HG03135 (cell line): ENCODE results near the gene KCNK13.

Experiments used
- ATAC-seq: cut with Tn5 transposase; IDR thresholded peaks from one replicate; pipeline ENCODE4 v1.9.1; 2021; ENCODE audit warnings: mild to moderate bottlenecking, moderate library complexity; ENCODE audit not compliant: unreplicated experiment

Gene KCNK13

DNA sequence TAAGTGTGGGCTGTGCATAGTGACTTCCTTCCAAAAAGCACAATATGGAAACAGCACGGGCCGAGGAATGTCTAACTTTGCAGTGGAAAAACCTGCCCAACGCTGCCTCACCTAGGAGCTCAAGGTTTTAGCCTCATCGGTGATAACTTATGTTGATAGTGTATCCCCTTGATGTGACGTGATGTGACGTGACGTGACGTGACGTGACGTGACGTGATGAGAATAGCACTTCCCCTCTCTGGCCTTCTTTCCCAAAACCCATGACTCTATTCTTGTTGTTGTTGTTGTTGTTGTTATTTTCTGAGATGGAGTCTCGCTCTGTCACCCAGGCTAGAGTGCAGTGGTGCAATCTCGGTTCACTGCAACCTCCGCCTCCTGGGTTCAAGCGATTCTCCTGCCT is 64.5 kb downstream of the KCNK13 start:
- ATAC-seq, result no peak

- no peak for ATAC-seq
These were observed 71.2 kb downstream of the KCNK13 start for GRCh38 chr14:90132821-90133570.

DNA sequence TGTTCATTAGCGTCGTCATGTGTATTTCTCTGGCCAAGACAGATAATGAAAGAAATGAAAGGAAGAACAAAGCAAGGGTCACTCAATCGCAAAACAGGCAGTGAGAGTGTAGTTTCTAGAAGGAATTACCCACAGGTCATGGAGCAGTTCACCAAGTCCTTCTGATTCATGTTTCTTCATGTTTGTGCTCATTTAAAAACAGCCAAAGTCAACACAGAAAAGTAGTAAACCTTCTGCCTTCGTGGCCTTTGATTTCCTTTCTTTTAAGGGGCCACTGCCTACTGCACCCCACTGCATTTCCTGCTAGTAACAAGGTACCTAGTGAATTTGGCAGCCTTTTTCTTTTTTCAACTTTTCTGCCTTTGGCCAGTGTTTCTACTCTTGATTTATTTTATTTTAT is 75.1 kb downstream of the KCNK13 start:
- no peak for ATAC-seq

DNA sequence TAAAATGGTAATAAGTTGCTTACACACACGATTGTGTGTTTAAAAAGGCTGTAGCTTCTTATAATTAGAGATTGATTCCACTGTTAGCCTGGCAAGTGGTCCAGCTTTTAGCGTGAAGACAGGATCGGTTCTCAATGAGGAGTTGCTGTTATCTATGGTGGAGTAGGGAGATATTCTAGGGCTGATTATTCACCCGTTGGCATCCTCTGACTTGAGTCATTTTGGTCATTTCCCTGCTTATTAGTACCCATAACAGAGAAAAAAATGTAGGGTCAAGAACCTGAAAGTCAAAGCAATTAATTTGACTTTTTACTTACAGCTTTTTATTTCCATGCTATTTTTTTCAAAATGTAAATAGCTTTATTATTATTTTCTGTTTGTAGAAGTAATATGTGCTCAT is 76.0 kb downstream of the KCNK13 start:
- no peak for ATAC-seq

DNA sequence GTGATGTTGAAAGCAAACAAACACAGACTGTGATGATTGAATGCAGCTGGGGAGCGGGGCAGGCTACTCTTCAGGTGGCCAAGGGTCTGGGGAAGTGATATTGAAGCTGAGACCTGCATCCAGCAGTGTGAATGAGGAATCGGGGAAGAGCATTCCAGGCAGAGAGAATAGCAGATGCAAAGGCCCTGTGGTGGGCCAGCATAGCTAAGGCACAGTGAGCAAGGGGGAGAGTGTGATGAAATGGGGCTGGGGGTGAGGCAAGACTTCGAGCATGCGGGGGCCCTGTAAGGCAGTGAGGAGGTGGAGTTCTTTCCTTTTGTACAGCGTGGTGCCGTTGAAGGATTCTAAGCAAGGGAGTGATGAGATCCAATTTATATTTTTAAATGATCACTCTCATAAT is 77.4 kb downstream of the KCNK13 start:
- ATAC-seq, result no peak

- ATAC-seq, result no peak
These were observed 78.6 kb downstream of the KCNK13 start for GRCh38 chr14:90140298-90140955.

DNA sequence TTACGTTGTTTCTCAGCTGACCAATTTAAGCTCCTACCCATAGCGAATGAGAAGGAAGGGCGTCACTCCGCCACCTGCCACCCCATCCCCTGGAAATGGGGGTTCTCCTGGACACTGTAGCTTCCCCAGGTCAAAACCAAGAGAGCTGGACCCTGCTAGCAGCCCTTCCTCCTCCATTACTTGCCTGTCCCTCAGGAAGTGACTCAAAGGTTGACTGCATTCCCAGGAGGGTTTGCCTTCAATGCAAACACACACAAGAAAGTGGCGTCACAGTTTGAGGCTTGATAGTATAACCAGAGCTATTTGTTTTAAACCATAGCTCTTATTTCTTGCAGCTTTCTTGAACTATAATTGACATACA is 79.1 kb downstream of the KCNK13 start:
- no peak for ATAC-seq

- ATAC-seq, result no peak
These were observed 91.6 kb downstream of the KCNK13 start for GRCh38 chr14:90153429-90153828.

- no peak for ATAC-seq
These were observed 92.3 kb downstream of the KCNK13 start for GRCh38 chr14:90154110-90154509.

- no peak for ATAC-seq
These were observed 97.4 kb downstream of the KCNK13 start for GRCh38 chr14:90159146-90159545.

DNA sequence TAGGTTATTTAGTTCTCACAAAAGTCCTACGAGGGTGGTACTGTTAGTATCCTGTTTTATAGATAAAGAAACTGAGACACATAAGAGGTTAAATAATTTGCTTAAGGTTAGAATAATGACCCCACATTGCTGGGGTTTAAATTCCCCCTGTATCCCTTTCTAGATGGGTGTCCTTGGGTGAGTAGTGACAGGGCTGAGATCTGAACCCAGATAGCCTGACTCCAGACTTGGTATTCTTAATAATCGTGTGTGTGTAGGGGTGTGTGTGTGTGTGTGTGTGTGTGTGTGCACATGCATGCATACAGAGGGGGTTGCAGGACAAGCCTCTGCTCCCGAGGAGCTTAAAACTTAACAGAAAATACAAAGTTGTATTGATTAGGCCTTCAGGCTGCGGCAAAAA is 97.9 kb downstream of the KCNK13 start:
- no peak for ATAC-seq

DNA sequence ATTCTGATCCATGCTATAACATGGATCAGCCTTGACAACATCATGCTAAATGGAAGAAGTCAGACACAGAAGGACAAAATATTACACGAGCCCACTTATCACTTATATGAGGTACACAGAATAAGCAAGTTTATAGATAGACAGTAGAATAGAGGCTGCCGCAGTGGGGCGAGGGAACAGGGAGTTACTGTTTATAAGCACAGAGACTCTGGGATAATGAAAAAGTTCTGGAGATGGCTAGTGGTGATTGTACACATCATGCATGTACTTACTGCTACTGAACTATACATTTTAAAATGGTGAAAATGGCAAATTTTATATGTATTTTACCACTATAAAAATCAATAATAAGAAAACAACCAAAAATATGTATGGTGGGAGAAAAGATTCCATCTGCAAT is 99.3 kb downstream of the KCNK13 start:
- ATAC-seq, result no peak

- no peak for ATAC-seq
These were observed 106.8 kb downstream of the KCNK13 start for GRCh38 chr14:90168425-90169105.

- ATAC-seq, result no peak
These were observed 113.8 kb downstream of the KCNK13 start for GRCh38 chr14:90175631-90176030.

DNA sequence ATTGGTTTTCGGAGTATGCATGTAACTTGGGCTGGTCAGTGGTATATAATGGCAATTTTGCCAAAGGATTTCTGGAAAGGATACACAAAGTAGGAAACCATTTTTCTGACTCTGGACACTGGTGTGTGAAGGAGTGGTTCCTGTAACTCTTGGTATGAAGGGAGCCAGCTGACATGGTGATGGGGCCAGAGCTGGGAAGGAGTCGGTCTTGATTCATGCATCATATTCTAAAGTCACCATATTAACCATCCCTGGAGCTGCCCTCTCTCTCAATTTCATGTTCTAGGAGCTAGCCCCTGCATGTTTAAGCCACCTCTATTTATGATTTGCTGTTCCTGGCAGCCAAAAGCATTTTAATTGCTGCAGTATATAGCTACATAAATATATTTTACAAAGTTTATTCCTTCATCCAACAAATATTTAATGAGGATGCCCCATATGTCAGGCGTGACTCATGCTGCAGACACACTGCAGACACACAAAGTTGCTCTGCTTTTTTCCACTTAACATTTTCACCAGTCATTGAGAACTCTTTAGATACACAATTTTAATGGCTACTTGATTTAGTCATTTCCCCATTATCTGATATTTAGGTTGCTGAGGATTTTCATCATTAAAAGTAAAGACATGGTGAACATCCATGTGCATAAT is 115.9 kb downstream of the KCNK13 start:
- ATAC-seq, result no peak

DNA sequence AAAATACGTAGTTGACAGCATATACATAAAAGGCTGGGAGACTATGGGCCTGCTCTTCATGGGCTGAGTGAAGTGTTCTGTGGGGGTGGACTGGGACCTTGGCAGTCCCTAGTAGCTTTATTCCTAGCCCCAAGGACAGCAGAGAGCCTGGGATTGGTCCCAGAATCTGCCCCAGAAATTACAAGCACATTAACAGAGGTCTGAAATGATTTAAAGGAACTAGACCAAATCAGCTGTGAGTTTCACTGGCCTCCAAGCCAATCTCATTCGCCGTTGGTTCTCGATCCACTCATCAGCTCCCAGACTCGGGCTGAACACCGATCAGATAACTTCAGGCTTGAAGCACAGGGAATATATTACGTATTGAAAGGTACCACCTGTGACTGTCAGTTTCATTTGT is 117.6 kb downstream of the KCNK13 start:
- no peak for ATAC-seq

- no peak for ATAC-seq
These were observed 118.3 kb downstream of the KCNK13 start for GRCh38 chr14:90179809-90180779.

GRCh38 chr14:90184094-90184493 is 122.3 kb downstream of the KCNK13 start:
- ATAC-seq, result no peak

DNA sequence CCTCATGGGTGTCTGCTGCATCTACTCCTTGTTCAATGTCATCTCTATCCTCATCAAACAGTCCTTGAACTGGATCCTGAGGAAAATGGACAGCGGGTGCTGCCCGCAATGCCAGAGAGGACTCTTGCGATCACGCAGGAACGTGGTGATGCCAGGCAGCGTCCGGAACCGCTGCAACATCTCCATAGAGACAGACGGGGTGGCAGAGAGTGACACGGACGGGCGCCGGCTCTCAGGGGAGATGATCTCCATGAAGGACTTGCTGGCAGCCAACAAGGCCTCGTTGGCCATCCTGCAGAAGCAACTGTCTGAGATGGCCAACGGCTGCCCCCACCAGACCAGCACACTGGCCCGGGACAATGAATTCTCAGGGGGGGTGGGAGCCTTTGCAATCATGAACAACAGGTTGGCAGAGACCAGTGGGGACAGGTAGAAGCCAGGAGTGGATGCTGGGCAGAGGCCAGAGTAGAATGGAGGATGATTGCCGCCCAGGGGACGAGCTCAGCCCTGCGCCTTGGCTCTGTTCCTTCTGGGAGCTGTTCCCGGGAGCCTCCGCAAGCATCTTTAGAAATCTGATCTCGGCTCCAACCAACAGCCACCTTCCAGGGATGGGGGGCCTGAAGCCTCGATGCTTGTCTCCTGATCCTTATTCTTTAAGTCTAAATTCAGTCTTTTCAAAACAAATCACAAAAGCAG is 122.9 kb downstream of the KCNK13 start:
- ATAC-seq, result no peak

DNA sequence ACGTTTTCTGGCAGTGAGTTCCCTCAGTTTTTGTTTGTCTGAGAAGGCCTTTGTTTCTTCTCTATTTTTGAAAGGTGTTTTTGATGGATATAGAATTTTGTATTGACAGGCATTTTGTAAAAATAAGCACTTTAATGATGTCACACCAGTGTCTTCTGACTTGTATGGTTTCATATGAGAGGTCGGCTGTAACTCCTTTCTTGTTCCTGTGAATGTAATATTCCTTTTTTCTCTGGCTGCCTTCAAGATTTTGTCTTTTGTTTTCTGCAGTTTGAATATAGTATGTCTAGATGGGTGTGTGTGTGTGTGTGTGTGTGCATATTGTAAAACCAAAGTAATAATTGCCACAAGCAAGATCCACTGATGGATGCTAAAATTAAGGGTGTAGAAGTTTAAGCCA is 126.8 kb downstream of the KCNK13 start:
- ATAC-seq, result no peak
